ENCODE data around the gene ADAM12.

GRCh38 chr10:126068322-126068721, 320.0 kb downstream of the ADAM12 start:
- TF ChIP-seq CTCF (IDR thresholded peaks at IDR 0.05) (no peak), EZH2phosphoT487 (IDR thresholded peaks at IDR 0.05) (no peak)
